ENCODE data around the gene RDH13.

Gene RDH13

GRCh38 chr19:55103190-55103589 is 40.2 kb upstream of the RDH13 start:
- Histone ChIP-seq H2BK12ac (ENCODE audit: low read length) (no peak overlapping the region), H3K4me2 (ENCODE audit: insufficient read depth, low read length, poor library complexity, severe bottlenecking) (no peak overlapping the region), H3K27ac (replicated peaks; ENCODE audit: low read length) (no peak overlapping the region), H4K91ac (ENCODE audit: low read depth, low read length, poor library complexity) (no peak overlapping the region), H2BK120ac (ENCODE audit: low read depth, low read length) (no peak overlapping the region), H3K9me3 (replicated peaks in 1 of 2; ENCODE audit: control insufficient read depth in 2 of 2, insufficient read depth in 1 of 2, low read depth in 1 of 2, low read length in 2 of 2) (peaks cover 6 to 7% of the 10 kb centered on the region in 2 donors), H3K4me1 (ENCODE audit: control insufficient read depth in 2 of 2, insufficient read depth in 1 of 2, low read depth in 1 of 2, low read length in 2 of 2) (no peaks in the 10 kb centered on the region), H3K9ac (ENCODE audit: low read depth, low read length, poor library complexity) (no peak overlapping the region), H3K14ac (ENCODE audit: low read length) (no peak overlapping the region), H3K4me3 (ENCODE audit: low read length in 2 of 2) (peak overlapping the region in 1 of 2 donors; percentile 47), H3K23ac (ENCODE audit: low read depth, low read length, poor library complexity) (no peak overlapping the region), H3K18ac (ENCODE audit: low read length) (no peak overlapping the region), H2AFZ (ENCODE audit: low read length) (no peak overlapping the region), H3K27me3 (ENCODE audit: control insufficient read depth in 3 of 3, insufficient read depth in 3 of 3, low read depth in 1 of 3, low read length in 3 of 3) (no peaks in the 10 kb centered on the region), H3K36me3 (replicated peaks in 1 of 2; ENCODE audit: control insufficient read depth in 2 of 2, insufficient read depth in 2 of 2, low read length in 2 of 2) (peaks cover 20 to 51% of the 10 kb centered on the region in 2 donors), H2AK5ac (ENCODE audit: low read depth, low read length) (no peak overlapping the region), H2BK5ac (ENCODE audit: low read length) (no peak overlapping the region), H2BK15ac (ENCODE audit: low read length) (no peak overlapping the region), H3K79me1 (ENCODE audit: low read depth, low read length) (peaks cover 10% of the 10 kb centered on the region), H3K4ac (ENCODE audit: low read length) (no peak overlapping the region), H4K8ac (ENCODE audit: low read depth, low read length) (no peak overlapping the region)
- no peak for DNase-seq (ENCODE audit: low spot score)
- no CpG with 5 or more reads among the region's 9 CpGs for WGBS, 2 donors (ENCODE audit: extremely low coverage in 2 of 2, insufficient read length in 2 of 2, insufficient replicate concordance in 1 of 2)

GRCh38 chr19:55101261-55101660 is 38.3 kb upstream of the RDH13 start:
- H3K9ac ChIP-seq (ENCODE audit: low read depth, low read length, poor library complexity) = no peak overlapping the region
- H3K79me1 ChIP-seq (ENCODE audit: low read depth, low read length) = peaks cover 12% of the 10 kb centered on the region
- no peak overlapping the region for H4K91ac ChIP-seq (ENCODE audit: low read depth, low read length, poor library complexity)
- H3K18ac ChIP-seq (ENCODE audit: low read length) = no peak overlapping the region
- H3K4me3 ChIP-seq (ENCODE audit: low read length in 2 of 2) = no peak overlapping the region
- H3K14ac ChIP-seq (ENCODE audit: low read length) = no peak overlapping the region
- H3K9me3 ChIP-seq (replicated peaks in 1 of 2; ENCODE audit: control insufficient read depth in 2 of 2, insufficient read depth in 1 of 2, low read depth in 1 of 2, low read length in 2 of 2) = peaks cover 5 to 6% of the 10 kb centered on the region in 2 donors
- no peak overlapping the region for H2BK12ac ChIP-seq (ENCODE audit: low read length)
- DNase-seq (ENCODE audit: low spot score) = no peak
- no peak overlapping the region for H2AFZ ChIP-seq (ENCODE audit: low read length)
- no peak overlapping the region for H2BK5ac ChIP-seq (ENCODE audit: low read length)
- H3K27me3 ChIP-seq (ENCODE audit: control insufficient read depth in 3 of 3, insufficient read depth in 3 of 3, low read depth in 1 of 3, low read length in 3 of 3) = no peaks in the 10 kb centered on the region
- no peak overlapping the region for H2BK120ac ChIP-seq (ENCODE audit: low read depth, low read length)
- H2AK5ac ChIP-seq (ENCODE audit: low read depth, low read length) = no peak overlapping the region
- no CpG with 5 or more reads among the region's 10 CpGs for WGBS, 2 donors (ENCODE audit: extremely low coverage in 2 of 2, insufficient read length in 2 of 2, insufficient replicate concordance in 1 of 2)
- H3K27ac ChIP-seq (replicated peaks; ENCODE audit: low read length) = no peak overlapping the region
- H3K36me3 ChIP-seq (replicated peaks in 1 of 2; ENCODE audit: control insufficient read depth in 2 of 2, insufficient read depth in 2 of 2, low read length in 2 of 2) = peaks cover 16 to 43% of the 10 kb centered on the region in 2 donors
- peak overlapping the region; percentile 26 for H3K23ac ChIP-seq (ENCODE audit: low read depth, low read length, poor library complexity)
- no peaks in the 10 kb centered on the region for H3K4me1 ChIP-seq (ENCODE audit: control insufficient read depth in 2 of 2, insufficient read depth in 1 of 2, low read depth in 1 of 2, low read length in 2 of 2)
- H3K4ac ChIP-seq (ENCODE audit: low read length) = no peak overlapping the region
- H2BK15ac ChIP-seq (ENCODE audit: low read length) = no peak overlapping the region
- H4K8ac ChIP-seq (ENCODE audit: low read depth, low read length) = no peak overlapping the region
- no peak overlapping the region for H3K4me2 ChIP-seq (ENCODE audit: insufficient read depth, low read length, poor library complexity, severe bottlenecking)

DNA sequence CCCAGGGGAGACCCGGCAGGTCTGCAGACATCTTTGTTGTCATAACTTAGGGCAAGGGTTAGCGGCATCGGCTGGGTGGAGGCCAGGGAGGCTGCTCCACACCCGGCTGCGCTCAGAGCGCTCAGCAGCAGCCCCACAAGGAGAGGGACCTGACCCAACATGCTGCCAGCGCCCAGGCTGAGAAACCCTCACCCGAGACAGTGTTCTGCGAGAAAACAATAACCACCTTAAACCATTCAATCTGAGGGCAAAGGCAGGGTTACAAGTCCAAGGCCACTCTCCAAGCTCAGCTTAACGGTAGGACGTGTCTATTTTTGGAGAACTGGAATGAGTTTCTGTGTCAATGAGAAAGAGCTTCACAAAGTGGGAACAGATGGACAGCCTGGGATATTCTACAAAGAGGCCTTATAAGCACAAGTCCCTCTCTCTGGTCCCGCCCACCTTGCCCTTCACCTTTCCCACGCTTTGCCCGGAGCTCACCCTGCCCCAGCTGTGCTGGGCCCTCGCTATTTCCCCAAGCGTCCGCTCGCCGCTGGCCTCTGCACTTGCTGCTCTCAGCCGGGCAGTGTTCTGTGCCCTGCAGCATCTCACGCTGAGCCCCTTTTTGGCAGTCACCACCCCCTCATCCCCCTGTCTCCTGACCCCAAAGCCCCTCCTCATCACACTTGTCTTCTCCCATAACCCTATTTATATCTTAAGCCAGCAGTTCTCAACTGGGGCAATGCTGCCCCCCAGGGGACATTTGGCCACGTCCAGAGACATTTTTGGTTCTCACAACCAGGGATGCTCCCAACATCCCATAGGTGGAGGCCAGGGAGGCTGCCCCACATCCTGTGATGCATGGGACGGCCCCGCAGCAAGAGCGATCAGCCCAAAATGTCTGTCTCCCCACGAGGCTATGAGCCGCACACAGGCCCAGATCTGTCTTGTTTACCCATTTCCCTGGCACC is 36.9 kb upstream of the RDH13 start:
- H3K9ac ChIP-seq (ENCODE audit: low read depth, low read length, poor library complexity) = peak overlapping the region; percentile 47
- no peak overlapping the region for H2BK120ac ChIP-seq (ENCODE audit: low read depth, low read length)
- no peak overlapping the region for H3K4ac ChIP-seq (ENCODE audit: low read length)
- H3K27ac ChIP-seq (replicated peaks; ENCODE audit: low read length) = no peak overlapping the region
- H3K4me1 ChIP-seq (ENCODE audit: control insufficient read depth in 2 of 2, insufficient read depth in 1 of 2, low read depth in 1 of 2, low read length in 2 of 2) = peaks cover 0 to 7% of the 10 kb centered on the region in 2 donors
- no peak overlapping the region for H3K4me2 ChIP-seq (ENCODE audit: insufficient read depth, low read length, poor library complexity, severe bottlenecking)
- peaks cover 5 to 6% of the 10 kb centered on the region in 2 donors for H3K9me3 ChIP-seq (replicated peaks in 1 of 2; ENCODE audit: control insufficient read depth in 2 of 2, insufficient read depth in 1 of 2, low read depth in 1 of 2, low read length in 2 of 2)
- H4K91ac ChIP-seq (ENCODE audit: low read depth, low read length, poor library complexity) = no peak overlapping the region
- H3K79me1 ChIP-seq (ENCODE audit: low read depth, low read length) = peaks cover 12% of the 10 kb centered on the region
- no peak overlapping the region for H2AFZ ChIP-seq (ENCODE audit: low read length)
- H3K18ac ChIP-seq (ENCODE audit: low read length) = no peak overlapping the region
- H3K27me3 ChIP-seq (ENCODE audit: control insufficient read depth in 3 of 3, insufficient read depth in 3 of 3, low read depth in 1 of 3, low read length in 3 of 3) = no peaks in the 10 kb centered on the region
- no peak overlapping the region for H2BK15ac ChIP-seq (ENCODE audit: low read length)
- no CpG with 5 or more reads among the region's 27 CpGs for WGBS, 2 donors (ENCODE audit: extremely low coverage in 2 of 2, insufficient read length in 2 of 2, insufficient replicate concordance in 1 of 2)
- H2BK12ac ChIP-seq (ENCODE audit: low read length) = no peak overlapping the region
- H3K36me3 ChIP-seq (replicated peaks in 1 of 2; ENCODE audit: control insufficient read depth in 2 of 2, insufficient read depth in 2 of 2, low read length in 2 of 2) = peaks cover 16 to 48% of the 10 kb centered on the region in 2 donors
- H2AK5ac ChIP-seq (ENCODE audit: low read depth, low read length) = no peak overlapping the region
- no peak overlapping the region for H3K23ac ChIP-seq (ENCODE audit: low read depth, low read length, poor library complexity)
- DNase-seq (ENCODE audit: low spot score) = no peak
- H2BK5ac ChIP-seq (ENCODE audit: low read length) = peak overlapping the region; percentile 66
- H3K4me3 ChIP-seq (ENCODE audit: low read length in 2 of 2) = no peak overlapping the region
- no peak overlapping the region for H3K14ac ChIP-seq (ENCODE audit: low read length)
- no peak overlapping the region for H4K8ac ChIP-seq (ENCODE audit: low read depth, low read length)
